Measurements from ENCODE around the gene EIF2A. TPM values are rescaled to one million over a fixed set of nuclear protein-coding genes. Genes with fewer than 3 reads are reported as not detected.

Gene EIF2A
- total RNA-seq, 1 donor from 2014 or later: 80.9 TPM

- TF ChIP-seq CTCF (conservative IDR thresholded peaks at IDR 0.05; ENCODE audit: low read depth, low read length): no peak
- H3K4me3 ChIP-seq (ENCODE audit: low read depth, low read length): no peak overlapping the region
- no peak for DNase-seq (ENCODE audit: low read depth)
Observed at GRCh38 chr3:150540991-150541390, 5.6 kb upstream of the EIF2A start.

- no peak overlapping the region for H3K4me3 ChIP-seq (ENCODE audit: low read depth, low read length)
- no peak for DNase-seq (ENCODE audit: low read depth)
- no peak for TF ChIP-seq CTCF (conservative IDR thresholded peaks at IDR 0.05; ENCODE audit: low read depth, low read length)
Observed at GRCh38 chr3:150543128-150543527, 3.5 kb upstream of the EIF2A start.

- H3K4me3 ChIP-seq (ENCODE audit: low read depth, low read length): no peak overlapping the region
- DNase-seq (ENCODE audit: low read depth): no peak
- TF ChIP-seq CTCF (conservative IDR thresholded peaks at IDR 0.05; ENCODE audit: low read depth, low read length): no peak
Observed at GRCh38 chr3:150543531-150543930, 3.1 kb upstream of the EIF2A start.

- H3K4me3 ChIP-seq (ENCODE audit: low read depth, low read length): no peak overlapping the region
- no peak for TF ChIP-seq CTCF (conservative IDR thresholded peaks at IDR 0.05; ENCODE audit: low read depth, low read length)
- peak; percentile 25 for DNase-seq (ENCODE audit: low read depth)
Observed at GRCh38 chr3:150544041-150544440, 2.5 kb upstream of the EIF2A start.

GRCh38 chr3:150544726-150545125 is 1.9 kb upstream of the EIF2A start:
- H3K4me3 ChIP-seq (ENCODE audit: low read depth, low read length): peak overlapping the region; percentile 76
- no peak for DNase-seq (ENCODE audit: low read depth)
- no peak for TF ChIP-seq CTCF (conservative IDR thresholded peaks at IDR 0.05; ENCODE audit: low read depth, low read length)

- DNase-seq (ENCODE audit: low read depth): no peak
- TF ChIP-seq CTCF (conservative IDR thresholded peaks at IDR 0.05; ENCODE audit: low read depth, low read length): no peak
- H3K4me3 ChIP-seq (ENCODE audit: low read depth, low read length): peak overlapping the region; percentile 76
Observed at GRCh38 chr3:150545419-150546225, 965 bp upstream of the EIF2A start.

Measured in epithelial cell of proximal tubule (primary cell).